K562 (cell line): ENCODE measurements around the gene TMEM267. TPM values are rescaled to one million over a fixed set of nuclear protein-coding genes. Genes with fewer than 3 reads are reported as not detected.
A peak's percentile ranks its signal among the peaks of the same experiment; 100 is the strongest.

Experiments
- ARNT ChIP-seq, 2 experiments: fragments of 450-650 bp; IDR thresholded peaks; 2 replicates each; pipeline ENCODE4 v1.6.1; 2016; ENCODE audit warnings: mild to moderate bottlenecking in 1 of 2
- HNRNPUL1 ChIP-seq: fragments of 200-400 bp; formaldehyde crosslinking; IDR thresholded peaks from 2 replicates; pipeline ENCODE4 v1.6.1; 2017; ENCODE audit warnings: low read length
- KAT2B ChIP-seq: IDR thresholded peaks from one replicate; pipeline ENCODE4 v1.6.1; 2012; ENCODE audit warnings: low read depth, mild to moderate bottlenecking, control low read depth, inconsistent platforms, low read length, moderate library complexity
- MECOM ChIP-seq: fragments of 250-450 bp; sonication (Bioruptor Pico); IDR thresholded peaks from 2 replicates; pipeline ENCODE4 v1.8.0; 2022; ENCODE audit warnings: inconsistent platforms
- MEIS2 ChIP-seq: fragments of 450-650 bp; IDR thresholded peaks from 2 replicates; pipeline ENCODE4 v1.6.1; 2014; ENCODE audit warnings: mild to moderate bottlenecking; ENCODE audit not compliant: partially characterized antibody
- MTA3 ChIP-seq: fragments of 450-650 bp; formaldehyde crosslinking; IDR thresholded peaks from 2 replicates; pipeline ENCODE4 v1.6.1; 2017; ENCODE audit warnings: mild to moderate bottlenecking, borderline replicate concordance
- NCOR1 ChIP-seq: fragments of 450-650 bp; IDR thresholded peaks from 2 replicates; pipeline ENCODE4 v1.6.1; 2016; ENCODE audit warnings: mild to moderate bottlenecking, moderate library complexity
- NFE2 ChIP-seq: IDR thresholded peaks from 2 replicates; pipeline ENCODE4 v1.6.1; 2014; ENCODE audit warnings: antibody characterized with exemption, low read depth
- PCBP2 ChIP-seq: fragments of 200-400 bp; formaldehyde crosslinking; IDR thresholded peaks from 2 replicates; pipeline ENCODE4 v1.6.1; 2018; ENCODE audit warnings: low read length, low read depth, mild to moderate bottlenecking, moderate library complexity; ENCODE audit not compliant: poor library complexity, severe bottlenecking
- RBM14 ChIP-seq: fragments of 200-400 bp; formaldehyde crosslinking; IDR thresholded peaks from 2 replicates; pipeline ENCODE4 v1.6.1; 2018; ENCODE audit warnings: low read depth, mild to moderate bottlenecking, low read length, moderate library complexity, borderline replicate concordance; ENCODE audit not compliant: insufficient read depth
- SLC30A9 ChIP-seq: fragments of 250-450 bp; sonication (Bioruptor Pico); IDR thresholded peaks from 2 replicates; pipeline ENCODE4 v1.8.0; 2022; ENCODE audit warnings: mild to moderate bottlenecking, moderate library complexity
- SRSF7 ChIP-seq: fragments of 200-400 bp; formaldehyde crosslinking; optimal IDR thresholded peaks from 2 replicates; pipeline ENCODE3; 2017; ENCODE audit warnings: mild to moderate bottlenecking, low read depth, low read length
- TARDBP ChIP-seq: fragments of 450-650 bp; IDR thresholded peaks from 2 replicates; pipeline ENCODE4 v1.6.1; 2016
- ZNF184 ChIP-seq: sonication (generic); formaldehyde crosslinking; IDR thresholded peaks from 2 replicates; pipeline ENCODE4 v1.5.0; 2020; ENCODE audit warnings: missing genetic modification reagents
- ZNF311 ChIP-seq: fragments of 250-450 bp; sonication (Bioruptor Pico); IDR thresholded peaks from 2 replicates; pipeline ENCODE4 v1.4.0; 2020; ENCODE audit warnings: mild to moderate bottlenecking, moderate library complexity
- ZNF408 ChIP-seq: fragments of 250-450 bp; sonication (Bioruptor Pico); IDR thresholded peaks from 2 replicates; pipeline ENCODE4 v1.4.0; 2020; ENCODE audit warnings: low read depth, mild to moderate bottlenecking, moderate library complexity
- polyA plus RNA-seq, 8 experiments: library from polyadenylated mRNA; depleted of rRNA in 4 of 8; stranded (reverse) in 5 of 8; unstranded in 3 of 8; fragments of >200 nt; fragmentation: Nextera tagmentation in 2 of 8; fragmentation: Illumina TruSeq in 1 of 8; extraction: Ambion mirVana in 2 of 8; extraction: Trizol in 1 of 8; gene quantifications; 2 replicates each; pipeline versions ENCODE4 v1.2.1 to v1.2.3, GENCODE V29; 2011 to 2014; ENCODE audit warnings: inconsistent platforms in 1 of 8, missing spikeins in 1 of 8
- total RNA-seq, 7 experiments: library from RNA; depleted of rRNA in 6 of 7; stranded (reverse); fragments of >200 nt in 6 of 7; fragmentation: Illumina TruSeq in 2 of 7; extraction: Trizol in 2 of 7; gene quantifications; 2 replicates each; pipeline versions ENCODE4 v1.2.1 to v1.2.3, GENCODE V29; 2011 to 2021; ENCODE audit warnings: low replicate concordance in 1 of 7
- TF ChIP-seq, protein P1 (sequence below): fragments of 450-650 bp; IDR thresholded peaks from 2 replicates; pipeline ENCODE4 v1.6.1; 2018; ENCODE audit not compliant: partially characterized antibody
- TF ChIP-seq, protein P2 (sequence below): sonication (generic); formaldehyde crosslinking; IDR thresholded peaks from 2 replicates; pipeline ENCODE4 v1.8.1; 2023; ENCODE audit warnings: mild to moderate bottlenecking, missing genetic modification reagents
- TF ChIP-seq, protein P3 (sequence below): sonication (generic); formaldehyde crosslinking; IDR thresholded peaks from 2 replicates; pipeline ENCODE4 v1.8.0; 2022; ENCODE audit warnings: mild to moderate bottlenecking, low read depth, missing genetic modification reagents
- TF ChIP-seq, protein P4 (sequence below): fragments of 250-450 bp; sonication (Bioruptor Pico); IDR thresholded peaks from 2 replicates; pipeline ENCODE4 v1.8.0; 2022; ENCODE audit warnings: inconsistent platforms

The TMEM267 gene
- total and polyA plus RNA-seq, 9 of the 15 experiments (the other 6 are each of a cell fraction or from before 2014, with no cell fraction given) = 8.1 to 61.1 (median 17.8) TPM

DNA sequence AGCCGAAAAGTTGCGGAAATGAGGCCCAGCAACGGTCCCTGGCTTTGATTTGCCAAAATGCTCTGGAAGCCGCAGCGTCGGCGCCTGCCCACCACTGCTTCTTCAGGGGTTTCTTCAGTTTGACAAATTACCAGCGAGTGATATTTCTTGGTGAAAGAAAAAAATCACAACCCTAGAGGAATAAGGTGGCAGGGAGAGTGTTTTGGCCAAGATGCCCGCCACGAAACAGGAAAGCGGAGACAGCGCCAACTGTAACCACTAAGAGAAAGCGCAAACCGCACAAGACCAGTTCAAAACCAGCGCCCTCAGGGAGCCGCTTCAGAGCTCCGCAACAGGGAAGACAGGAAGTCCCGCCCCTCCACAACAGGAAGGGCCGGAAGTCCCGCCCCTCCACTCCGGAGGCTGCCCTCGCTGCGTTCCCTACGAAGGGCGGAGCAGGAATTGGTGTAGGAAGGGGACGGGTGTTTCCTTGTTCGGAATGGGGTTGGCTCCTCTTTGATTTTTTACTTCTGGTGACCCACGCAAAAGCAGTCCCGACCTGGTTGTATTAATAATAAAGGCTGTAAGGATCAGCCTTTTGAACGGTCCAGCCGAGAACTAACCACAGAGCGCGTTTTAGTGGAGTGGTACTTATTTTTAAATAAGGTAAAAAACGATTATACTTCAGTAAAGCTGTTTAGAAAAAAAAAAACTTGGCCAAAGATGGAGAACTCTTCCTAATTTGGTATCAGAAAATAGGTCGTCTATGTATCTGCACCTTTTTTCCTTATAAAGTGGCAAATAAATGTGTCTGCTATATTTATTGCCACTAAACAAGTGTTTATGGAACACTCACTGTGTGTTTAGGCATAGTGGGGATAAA, 31.4 kb upstream of the TMEM267 start, which contains the start of gene C5orf34 (continued):
- TF ChIP-seq, protein P1, sequence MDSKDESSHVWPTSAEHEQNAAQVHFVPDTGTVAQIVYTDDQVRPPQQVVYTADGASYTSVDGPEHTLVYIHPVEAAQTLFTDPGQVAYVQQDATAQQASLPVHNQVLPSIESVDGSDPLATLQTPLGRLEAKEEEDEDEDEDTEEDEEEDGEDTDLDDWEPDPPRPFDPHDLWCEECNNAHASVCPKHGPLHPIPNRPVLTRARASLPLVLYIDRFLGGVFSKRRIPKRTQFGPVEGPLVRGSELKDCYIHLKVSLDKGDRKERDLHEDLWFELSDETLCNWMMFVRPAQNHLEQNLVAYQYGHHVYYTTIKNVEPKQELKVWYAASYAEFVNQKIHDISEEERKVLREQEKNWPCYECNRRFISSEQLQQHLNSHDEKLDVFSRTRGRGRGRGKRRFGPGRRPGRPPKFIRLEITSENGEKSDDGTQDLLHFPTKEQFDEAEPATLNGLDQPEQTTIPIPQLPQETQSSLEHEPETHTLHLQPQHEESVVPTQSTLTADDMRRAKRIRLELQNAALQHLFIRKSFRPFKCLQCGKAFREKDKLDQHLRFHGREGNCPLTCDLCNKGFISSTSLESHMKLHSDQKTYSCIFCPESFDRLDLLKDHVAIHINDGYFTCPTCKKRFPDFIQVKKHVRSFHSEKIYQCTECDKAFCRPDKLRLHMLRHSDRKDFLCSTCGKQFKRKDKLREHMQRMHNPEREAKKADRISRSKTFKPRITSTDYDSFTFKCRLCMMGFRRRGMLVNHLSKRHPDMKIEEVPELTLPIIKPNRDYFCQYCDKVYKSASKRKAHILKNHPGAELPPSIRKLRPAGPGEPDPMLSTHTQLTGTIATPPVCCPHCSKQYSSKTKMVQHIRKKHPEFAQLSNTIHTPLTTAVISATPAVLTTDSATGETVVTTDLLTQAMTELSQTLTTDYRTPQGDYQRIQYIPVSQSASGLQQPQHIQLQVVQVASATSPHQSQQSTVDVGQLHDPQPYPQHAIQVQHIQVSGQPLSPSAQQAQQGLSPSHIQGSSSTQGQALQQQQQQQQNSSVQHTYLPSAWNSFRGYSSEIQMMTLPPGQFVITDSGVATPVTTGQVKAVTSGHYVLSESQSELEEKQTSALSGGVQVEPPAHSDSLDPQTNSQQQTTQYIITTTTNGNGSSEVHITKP = peak; percentile 51
- peak; percentile 83; the same call in 1 of the 2 replicates for TF ChIP-seq TARDBP
- TF ChIP-seq, protein P2, sequence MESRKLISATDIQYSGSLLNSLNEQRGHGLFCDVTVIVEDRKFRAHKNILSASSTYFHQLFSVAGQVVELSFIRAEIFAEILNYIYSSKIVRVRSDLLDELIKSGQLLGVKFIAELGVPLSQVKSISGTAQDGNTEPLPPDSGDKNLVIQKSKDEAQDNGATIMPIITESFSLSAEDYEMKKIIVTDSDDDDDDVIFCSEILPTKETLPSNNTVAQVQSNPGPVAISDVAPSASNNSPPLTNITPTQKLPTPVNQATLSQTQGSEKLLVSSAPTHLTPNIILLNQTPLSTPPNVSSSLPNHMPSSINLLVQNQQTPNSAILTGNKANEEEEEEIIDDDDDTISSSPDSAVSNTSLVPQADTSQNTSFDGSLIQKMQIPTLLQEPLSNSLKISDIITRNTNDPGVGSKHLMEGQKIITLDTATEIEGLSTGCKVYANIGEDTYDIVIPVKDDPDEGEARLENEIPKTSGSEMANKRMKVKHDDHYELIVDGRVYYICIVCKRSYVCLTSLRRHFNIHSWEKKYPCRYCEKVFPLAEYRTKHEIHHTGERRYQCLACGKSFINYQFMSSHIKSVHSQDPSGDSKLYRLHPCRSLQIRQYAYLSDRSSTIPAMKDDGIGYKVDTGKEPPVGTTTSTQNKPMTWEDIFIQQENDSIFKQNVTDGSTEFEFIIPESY = no peak
- TF ChIP-seq ZNF408 (CRISPR knock-in tag) = no peak
- TF ChIP-seq ZNF311 = no peak
- TF ChIP-seq MEIS2 = no peak
- TF ChIP-seq HNRNPUL1 = no peak
- TF ChIP-seq RBM14 = no peak
- TF ChIP-seq PCBP2 = no peak
- peak; percentile 80 for TF ChIP-seq MTA3
- no peak for TF ChIP-seq SLC30A9 (CRISPR knock-in tag)
- TF ChIP-seq KAT2B = no peak
- no peak; the same call in 1 of the 2 replicates for TF ChIP-seq NCOR1
- no peak for TF ChIP-seq ZNF184 (CRISPR knock-in tag)
- TF ChIP-seq, protein P3, sequence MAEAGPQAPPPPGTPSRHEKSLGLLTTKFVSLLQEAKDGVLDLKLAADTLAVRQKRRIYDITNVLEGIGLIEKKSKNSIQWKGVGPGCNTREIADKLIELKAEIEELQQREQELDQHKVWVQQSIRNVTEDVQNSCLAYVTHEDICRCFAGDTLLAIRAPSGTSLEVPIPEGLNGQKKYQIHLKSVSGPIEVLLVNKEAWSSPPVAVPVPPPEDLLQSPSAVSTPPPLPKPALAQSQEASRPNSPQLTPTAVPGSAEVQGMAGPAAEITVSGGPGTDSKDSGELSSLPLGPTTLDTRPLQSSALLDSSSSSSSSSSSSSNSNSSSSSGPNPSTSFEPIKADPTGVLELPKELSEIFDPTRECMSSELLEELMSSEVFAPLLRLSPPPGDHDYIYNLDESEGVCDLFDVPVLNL (CRISPR knock-in tag) = peak; percentile 95
- TF ChIP-seq ARNT (IDR thresholded peaks at IDR 0.05) = peak in 1 of 2 experiments; percentile 28; a peak in 2 of 4 replicates
- TF ChIP-seq SRSF7 = no peak
- no peak for TF ChIP-seq NFE2
- TF ChIP-seq, protein P4, sequence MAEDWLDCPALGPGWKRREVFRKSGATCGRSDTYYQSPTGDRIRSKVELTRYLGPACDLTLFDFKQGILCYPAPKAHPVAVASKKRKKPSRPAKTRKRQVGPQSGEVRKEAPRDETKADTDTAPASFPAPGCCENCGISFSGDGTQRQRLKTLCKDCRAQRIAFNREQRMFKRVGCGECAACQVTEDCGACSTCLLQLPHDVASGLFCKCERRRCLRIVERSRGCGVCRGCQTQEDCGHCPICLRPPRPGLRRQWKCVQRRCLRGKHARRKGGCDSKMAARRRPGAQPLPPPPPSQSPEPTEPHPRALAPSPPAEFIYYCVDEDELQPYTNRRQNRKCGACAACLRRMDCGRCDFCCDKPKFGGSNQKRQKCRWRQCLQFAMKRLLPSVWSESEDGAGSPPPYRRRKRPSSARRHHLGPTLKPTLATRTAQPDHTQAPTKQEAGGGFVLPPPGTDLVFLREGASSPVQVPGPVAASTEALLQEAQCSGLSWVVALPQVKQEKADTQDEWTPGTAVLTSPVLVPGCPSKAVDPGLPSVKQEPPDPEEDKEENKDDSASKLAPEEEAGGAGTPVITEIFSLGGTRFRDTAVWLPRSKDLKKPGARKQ (CRISPR knock-in tag) = no peak
- TF ChIP-seq MECOM (CRISPR knock-in tag) = 0 out of 2 replicates have a peak, but pooled peaks have one; percentile 59
